ENCODE data around the gene RAPGEF4. TPM values are rescaled to one million over a fixed set of nuclear protein-coding genes. Genes with fewer than 3 reads are reported as not detected.

RAPGEF4 gene
- total RNA-seq, 1 experiment from 2014 or later: 0.59 TPM

- RAD21 ChIA-PET (ENCODE audit: low non-redundant PET in 1 of 2, low total read pairs in 2 of 2, uncharacterized antibody in 2 of 2, unreplicated experiment in 2 of 2): no interaction called here
- Histone ChIP-seq H3K4me2 (ENCODE audit: low read length) (no peak overlapping the region), H3K27ac (ENCODE audit: low read depth, low read length) (no peak overlapping the region), H3K4me1 (ENCODE audit: control insufficient read depth in 1 of 2, insufficient read depth in 2 of 2, low read length in 2 of 2) (peaks cover 12 to 14% of the 10 kb centered on the region in 2 experiments), H4K20me1 (ENCODE audit: insufficient read depth) (no peaks in the 10 kb centered on the region), H3K36me3 (ENCODE audit: control insufficient read depth in 1 of 2, insufficient read depth in 2 of 2, low read length in 2 of 2) (no peaks in the 10 kb centered on the region), H3K79me2 (ENCODE audit: insufficient read depth, low read length) (no peaks in the 10 kb centered on the region), H3K27me3 (ENCODE audit: insufficient read depth, low read length) (no peaks in the 10 kb centered on the region), H3K4me3 (replicated peaks in 1 of 2; ENCODE audit: low read depth in 1 of 2, low read length in 2 of 2) (no peak overlapping the region), H3K9ac (ENCODE audit: low read length) (no peak overlapping the region), H3K9me2 (ENCODE audit: insufficient read depth) (no peaks in the 10 kb centered on the region), H3K9me3 (ENCODE audit: control insufficient read depth in 1 of 2, insufficient read depth in 1 of 2, low read depth in 1 of 2, low read length in 2 of 2) (no peaks in the 10 kb centered on the region), H2AFZ (ENCODE audit: low read depth, low read length, poor library complexity, severe bottlenecking) (no peak overlapping the region)
- CTCF ChIA-PET: no interaction called here
- intact Hi-C loops (cut with micrococcal nuclease): loop anchor here (5.0 kb wide), 1 partner anchor 995 kb away; no protein-coding TSS in a partner anchor
- no TSS peak for BruUV-seq (replicated peaks)
- POLR2A ChIA-PET: no interaction called here
- TF ChIP-seq SRF (IDR thresholded peaks at IDR 0.05; ENCODE audit: low read depth) (no peak), MAX (IDR thresholded peaks at IDR 0.05) (no peak), POLR2AphosphoS5 (IDR thresholded peaks at IDR 0.05; ENCODE audit: low read depth, low read length) (no peak), RAD21 (IDR thresholded peaks at IDR 0.05; ENCODE audit: low read depth) (no peak), CEBPB (IDR thresholded peaks at IDR 0.05; ENCODE audit: low read depth) (no peak), SP1 (IDR thresholded peaks at IDR 0.05; ENCODE audit: low read depth) (no peak), YY1 (IDR thresholded peaks at IDR 0.05; ENCODE audit: extremely low read depth, insufficient replicate concordance, low read depth, low read length) (no peak)
- DNase-seq (ENCODE audit: low read depth, low spot score) (no peak), ATAC-seq (no peak)
Measured at GRCh38 chr2:172702451-172702850, 33.2 kb upstream of the RAPGEF4 start.

GRCh38 chr2:172704072-172704936, 31.3 kb upstream of the RAPGEF4 start:
- TF ChIP-seq, protein P1, sequence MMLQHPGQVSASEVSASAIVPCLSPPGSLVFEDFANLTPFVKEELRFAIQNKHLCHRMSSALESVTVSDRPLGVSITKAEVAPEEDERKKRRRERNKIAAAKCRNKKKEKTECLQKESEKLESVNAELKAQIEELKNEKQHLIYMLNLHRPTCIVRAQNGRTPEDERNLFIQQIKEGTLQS (IDR thresholded peaks at IDR 0.05): no peak
- TF ChIP-seq EZH2 (IDR thresholded peaks at IDR 0.05): no peak
- no peak for TF ChIP-seq JUND (IDR thresholded peaks at IDR 0.05)
- TF ChIP-seq CTCF (IDR thresholded peaks at IDR 0.05 in 2 of 3, conservative IDR thresholded peaks at IDR 0.05 in 1 of 3; ENCODE audit: borderline replicate concordance in 1 of 3, insufficient read depth in 1 of 3, low read depth in 2 of 3, low read length in 2 of 3): peak; percentile 29 to 67 (median 60); a peak in 5 of 6 replicates
- no peak for TF ChIP-seq YY1 (IDR thresholded peaks at IDR 0.05; ENCODE audit: extremely low read depth, insufficient replicate concordance, low read depth, low read length)
- peak; percentile 46 for TF ChIP-seq RAD21 (IDR thresholded peaks at IDR 0.05; ENCODE audit: low read depth)
- DNase-seq (ENCODE audit: low read depth, low spot score) (no peak), ATAC-seq (peak; percentile 98)
- Histone ChIP-seq H3K27me3 (ENCODE audit: insufficient read depth, low read length) (0 out of 2 replicates have a peak, but pooled peaks cover 3% of the 10 kb centered on the region), H3K4me1 (ENCODE audit: control insufficient read depth in 1 of 2, insufficient read depth in 2 of 2, low read length in 2 of 2) (no peaks in the 10 kb centered on the region), H3K4me2 (ENCODE audit: low read length) (no peak overlapping the region), H3K9me2 (ENCODE audit: insufficient read depth) (no peaks in the 10 kb centered on the region), H3K9me3 (ENCODE audit: control insufficient read depth in 1 of 2, insufficient read depth in 1 of 2, low read depth in 1 of 2, low read length in 2 of 2) (no peaks in the 10 kb centered on the region), H4K20me1 (ENCODE audit: insufficient read depth) (no peaks in the 10 kb centered on the region), H3K79me2 (ENCODE audit: insufficient read depth, low read length) (no peaks in the 10 kb centered on the region), H3K36me3 (ENCODE audit: control insufficient read depth in 1 of 2, insufficient read depth in 2 of 2, low read length in 2 of 2) (no peaks in the 10 kb centered on the region), H3K27ac (ENCODE audit: low read depth, low read length) (no peak overlapping the region), H3K4me3 (replicated peaks in 1 of 2; ENCODE audit: low read depth in 1 of 2, low read length in 2 of 2) (no peak overlapping the region), H2AFZ (ENCODE audit: low read depth, low read length, poor library complexity, severe bottlenecking) (peak overlapping the region; percentile 79), H3K9ac (ENCODE audit: low read length) (no peak overlapping the region)
- CTCF ChIA-PET: interaction anchor here (1.0 to 2.4 kb wide), 2 partner anchors 11 to 20 kb away, joined by 3 to 9 read pairs; no protein-coding TSS in a partner anchor
- no TSS peak for BruUV-seq (replicated peaks)
- POLR2A ChIA-PET: no interaction called here
- RAD21 ChIA-PET (ENCODE audit: low non-redundant PET in 1 of 2, low total read pairs in 2 of 2, uncharacterized antibody in 2 of 2, unreplicated experiment in 2 of 2): no interaction called here
- intact Hi-C loops (cut with micrococcal nuclease): loop anchor here (5.0 kb wide), 1 partner anchor 997 kb away; no protein-coding TSS in a partner anchor
